ENCODE measurements around the gene CRIM1. TPM values are rescaled to one million over a fixed set of nuclear protein-coding genes. Genes with fewer than 3 reads are reported as not detected.

The CRIM1 gene
- total and polyA plus RNA-seq, 2 experiments from 2014 or later, result 76.4 to 485 TPM

GRCh38 chr2:36500072-36500471 lies 144.5 kb downstream of the CRIM1 start:
- Histone ChIP-seq H3K4me2 (ENCODE audit: unreplicated experiment) (no peak overlapping the region), H4K20me1 (ENCODE audit: insufficient read depth) (no peaks in the 10 kb centered on the region), H3K9ac (no peak overlapping the region), H3K27ac (no peak overlapping the region), H3K79me2 (ENCODE audit: insufficient read depth) (peaks cover 96% of the 10 kb centered on the region), H3K4me1 (ENCODE audit: insufficient read depth) (no peaks in the 10 kb centered on the region), H3F3A (ENCODE audit: insufficient read depth) (peaks cover 96% of the 10 kb centered on the region), H3K36me3 (ENCODE audit: low read depth) (peaks cover 96% of the 10 kb centered on the region), H3K9me2 (ENCODE audit: insufficient read depth) (no peaks in the 10 kb centered on the region), H3K9me3 (ENCODE audit: low read depth) (no peaks in the 10 kb centered on the region), H3K4me3 (no peak overlapping the region), H3K27me3 (replicated peaks; ENCODE audit: insufficient read depth) (no peaks in the 10 kb centered on the region), H2AFZ (no peak overlapping the region)
- DNase-seq, result no peak
- in situ Hi-C loops (cut with MboI), result no loop called here
- TF ChIP-seq EZH2 (IDR thresholded peaks at IDR 0.05; ENCODE audit: insufficient read depth, poor library complexity, severe bottlenecking), result no peak
- TF ChIP-seq EZH2phosphoT487 (IDR thresholded peaks at IDR 0.05; ENCODE audit: insufficient read depth, low read depth), result no peak
- 97 to 98% methylated on average over 7 of the region's 7 CpGs for WGBS, 2 experiments (ENCODE audit: low coverage in 1 of 2, low lambda C conversion rate in 2 of 2, missing lambda C conversion rate in 2 of 2)

- in situ Hi-C loops (cut with MboI), result no loop called here
- Histone ChIP-seq H4K20me1 (ENCODE audit: insufficient read depth) (no peaks in the 10 kb centered on the region), H3K4me2 (ENCODE audit: unreplicated experiment) (no peak overlapping the region), H3K9ac (no peak overlapping the region), H3K9me3 (ENCODE audit: low read depth) (no peaks in the 10 kb centered on the region), H3K27me3 (replicated peaks; ENCODE audit: insufficient read depth) (no peaks in the 10 kb centered on the region), H2AFZ (no peak overlapping the region), H3K27ac (peak overlapping the region; percentile 13; the same call in 1 of the 2 replicates), H3K4me1 (ENCODE audit: insufficient read depth) (no peaks in the 10 kb centered on the region), H3K9me2 (ENCODE audit: insufficient read depth) (no peaks in the 10 kb centered on the region), H3F3A (ENCODE audit: insufficient read depth) (peaks cover 89% of the 10 kb centered on the region), H3K4me3 (no peak overlapping the region), H3K79me2 (ENCODE audit: insufficient read depth) (peaks cover 90% of the 10 kb centered on the region), H3K36me3 (ENCODE audit: low read depth) (peaks cover 87% of the 10 kb centered on the region)
- no peak for DNase-seq
- 86 to 91% methylated on average over 4 of the region's 4 CpGs for WGBS, 2 experiments (ENCODE audit: low coverage in 1 of 2, low lambda C conversion rate in 2 of 2, missing lambda C conversion rate in 2 of 2)
- TF ChIP-seq EZH2phosphoT487 (IDR thresholded peaks at IDR 0.05; ENCODE audit: insufficient read depth, low read depth) (no peak), EZH2 (IDR thresholded peaks at IDR 0.05; ENCODE audit: insufficient read depth, poor library complexity, severe bottlenecking) (no peak)
Observed at GRCh38 chr2:36502081-36502480, 146.5 kb downstream of the CRIM1 start.

- no peaks in the 10 kb centered on the region for H4K20me1 ChIP-seq (ENCODE audit: insufficient read depth)
- H3K4me3 ChIP-seq, result no peak overlapping the region
- in situ Hi-C loops (cut with MboI), result no loop called here
- no peak overlapping the region for H2AFZ ChIP-seq
- no peaks in the 10 kb centered on the region for H3K9me3 ChIP-seq (ENCODE audit: low read depth)
- no peaks in the 10 kb centered on the region for H3K9me2 ChIP-seq (ENCODE audit: insufficient read depth)
- DNase-seq, result peak; percentile 62
- H3K79me2 ChIP-seq (ENCODE audit: insufficient read depth), result peaks cover 81% of the 10 kb centered on the region
- H3K4me2 ChIP-seq (ENCODE audit: unreplicated experiment), result no peak overlapping the region
- no peak overlapping the region for H3K9ac ChIP-seq
- peak overlapping the region; percentile 28 for H3K27ac ChIP-seq
- H3K4me1 ChIP-seq (ENCODE audit: insufficient read depth), result 0 out of 2 replicates have a peak, but pooled peaks cover 7% of the 10 kb centered on the region
- H3K27me3 ChIP-seq (replicated peaks; ENCODE audit: insufficient read depth), result no peaks in the 10 kb centered on the region
- H3K36me3 ChIP-seq (ENCODE audit: low read depth), result peaks cover 83% of the 10 kb centered on the region
- TF ChIP-seq EZH2 (IDR thresholded peaks at IDR 0.05; ENCODE audit: insufficient read depth, poor library complexity, severe bottlenecking) (no peak), EZH2phosphoT487 (IDR thresholded peaks at IDR 0.05; ENCODE audit: insufficient read depth, low read depth) (no peak)
- peaks cover 87% of the 10 kb centered on the region for H3F3A ChIP-seq (ENCODE audit: insufficient read depth)
Observed at GRCh38 chr2:36507408-36507812, 151.8 kb downstream of the CRIM1 start.

- Histone ChIP-seq H3K9ac (no peak overlapping the region), H3K36me3 (ENCODE audit: low read depth) (peaks cover 83% of the 10 kb centered on the region), H3K27me3 (replicated peaks; ENCODE audit: insufficient read depth) (no peaks in the 10 kb centered on the region), H2AFZ (no peak overlapping the region), H3K4me1 (ENCODE audit: insufficient read depth) (0 out of 2 replicates have a peak, but pooled peaks cover 7% of the 10 kb centered on the region), H4K20me1 (ENCODE audit: insufficient read depth) (no peaks in the 10 kb centered on the region), H3K4me2 (ENCODE audit: unreplicated experiment) (no peak overlapping the region), H3F3A (ENCODE audit: insufficient read depth) (peaks cover 89% of the 10 kb centered on the region), H3K79me2 (ENCODE audit: insufficient read depth) (peaks cover 77% of the 10 kb centered on the region), H3K9me3 (ENCODE audit: low read depth) (no peaks in the 10 kb centered on the region), H3K4me3 (no peak overlapping the region), H3K27ac (0 out of 2 replicates have a peak overlapping the region, but pooled peaks have one; percentile 28), H3K9me2 (ENCODE audit: insufficient read depth) (no peaks in the 10 kb centered on the region)
- no peak for DNase-seq
- WGBS, 2 experiments (ENCODE audit: low coverage in 1 of 2, low lambda C conversion rate in 2 of 2, missing lambda C conversion rate in 2 of 2), result 94 to 97% methylated on average over 6 of the region's 6 CpGs
- TF ChIP-seq EZH2 (IDR thresholded peaks at IDR 0.05; ENCODE audit: insufficient read depth, poor library complexity, severe bottlenecking) (no peak), EZH2phosphoT487 (IDR thresholded peaks at IDR 0.05; ENCODE audit: insufficient read depth, low read depth) (no peak)
- in situ Hi-C loops (cut with MboI), result no loop called here
Observed at GRCh38 chr2:36509075-36509474, 153.5 kb downstream of the CRIM1 start.

All from GM23248 (cell line).